HG03442 (cell line): ENCODE data around the gene DRG2.

Experiments used
- ATAC-seq: cut with Tn5 transposase; IDR thresholded peaks from one replicate; pipeline ENCODE4 v1.9.1; 2021; ENCODE audit warnings: mild to moderate bottlenecking, moderate library complexity; ENCODE audit not compliant: unreplicated experiment

DRG2 gene

GRCh38 chr17:18111330-18111971 lies 23.7 kb downstream of the DRG2 start:
- ATAC-seq = no peak

DNA sequence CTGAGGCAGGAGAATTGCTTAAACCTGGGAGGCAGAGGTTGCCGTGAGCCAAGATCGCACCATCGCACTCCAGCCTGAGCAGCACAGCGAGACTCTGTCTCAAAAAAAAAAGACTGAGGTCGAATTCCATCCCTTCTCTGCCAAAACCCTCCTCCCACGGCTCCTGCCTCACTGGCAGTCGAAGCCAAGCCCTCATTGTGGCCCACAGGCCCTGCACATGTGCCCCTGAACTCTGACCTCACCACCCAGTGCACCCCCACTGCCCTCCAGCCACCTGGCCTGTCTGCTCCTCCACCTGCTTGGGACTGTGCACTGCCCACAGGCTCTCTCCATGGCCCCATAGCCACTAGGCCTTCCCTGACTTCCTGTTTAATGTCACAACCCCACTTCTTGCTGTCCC lies 27.8 kb downstream of the DRG2 start:
- no peak for ATAC-seq

DNA sequence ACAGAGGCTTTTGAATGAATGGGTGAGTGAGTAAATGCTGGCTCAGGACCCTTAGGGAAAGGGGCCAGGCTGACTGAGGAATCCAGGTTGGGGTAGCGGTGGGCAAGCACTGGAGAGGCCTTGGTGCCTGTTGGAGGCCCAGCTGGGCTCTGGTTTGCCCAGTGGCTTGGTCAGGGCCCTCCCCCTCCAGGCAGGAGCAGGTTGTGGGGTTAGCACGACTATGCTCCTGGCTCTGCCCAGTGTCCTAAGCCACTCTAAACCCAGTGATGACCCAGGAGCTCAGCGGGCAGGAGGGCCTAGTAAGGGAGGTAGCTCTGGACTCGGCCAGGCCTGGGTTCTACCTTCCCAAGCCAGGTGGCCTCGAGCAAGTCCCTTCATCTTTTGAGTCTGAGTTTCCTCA lies 28.3 kb downstream of the DRG2 start:
- no peak for ATAC-seq

DNA sequence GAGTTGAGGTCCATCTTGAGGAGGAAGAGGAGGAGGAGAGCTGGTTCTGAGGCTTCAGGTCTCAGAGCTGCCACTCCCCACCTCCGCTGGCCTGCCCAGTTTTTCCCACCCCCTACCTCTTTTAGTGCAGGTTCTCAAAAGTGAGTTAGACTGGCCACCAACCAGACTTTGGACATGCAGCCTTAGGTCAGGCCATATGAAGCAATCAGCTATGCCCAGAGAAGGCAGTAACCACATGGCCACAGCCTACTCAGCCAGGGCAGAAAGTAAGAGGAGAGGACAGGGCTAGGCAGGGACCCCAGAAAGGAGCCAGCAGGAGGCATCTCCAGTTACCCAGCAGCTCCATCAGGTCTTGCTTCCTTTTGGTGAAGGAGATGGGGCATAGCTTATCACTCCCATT lies 29.8 kb downstream of the DRG2 start:
- ATAC-seq = no peak

DNA sequence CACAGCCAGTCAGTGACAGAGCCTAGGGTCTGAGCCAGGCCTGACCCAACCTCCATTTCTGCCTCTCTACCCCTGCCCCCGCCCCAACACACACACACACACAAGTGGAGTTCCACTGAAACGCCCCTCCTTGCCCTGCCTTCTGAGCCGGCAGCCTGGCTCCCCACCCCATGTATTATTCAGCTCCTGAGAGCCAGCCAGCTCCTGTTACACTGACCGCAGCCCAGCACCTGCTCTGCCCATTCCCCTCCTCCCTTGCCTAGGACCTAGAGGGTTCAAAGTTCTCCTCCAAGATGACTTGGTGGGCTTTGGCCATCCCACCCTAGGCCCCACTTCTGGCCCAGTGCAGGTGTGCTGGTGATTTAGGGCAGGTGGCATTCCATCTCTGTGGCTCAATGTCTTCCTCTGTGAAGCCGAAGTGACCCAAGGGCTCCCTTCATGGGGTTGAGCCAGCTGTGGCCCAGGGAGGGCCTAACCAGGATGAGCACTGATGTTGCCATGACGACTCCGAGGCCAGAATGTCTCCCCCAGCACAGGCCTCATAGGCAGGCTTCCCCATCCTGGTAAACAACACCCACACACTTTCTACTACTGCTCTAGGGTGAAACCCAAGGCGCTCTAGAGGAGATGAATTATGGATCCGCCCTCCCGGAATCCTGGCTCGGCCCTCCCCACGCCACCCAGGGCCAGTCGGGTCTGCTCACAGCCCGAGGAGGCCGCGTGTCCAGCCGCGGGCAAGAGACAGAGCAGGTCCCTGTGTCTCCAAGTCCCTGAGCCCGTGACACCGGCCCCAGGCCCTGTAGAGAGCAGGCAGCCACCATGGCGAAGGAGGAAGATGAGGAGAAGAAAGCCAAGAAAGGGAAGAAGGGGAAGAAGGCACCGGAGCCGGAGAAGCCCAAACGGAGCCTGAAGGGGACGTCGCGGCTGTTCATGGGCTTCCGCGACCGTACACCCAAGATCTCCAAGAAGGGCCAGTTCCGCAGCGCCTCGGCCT lies 30.5 kb downstream of the DRG2 start:
- no peak for ATAC-seq

DNA sequence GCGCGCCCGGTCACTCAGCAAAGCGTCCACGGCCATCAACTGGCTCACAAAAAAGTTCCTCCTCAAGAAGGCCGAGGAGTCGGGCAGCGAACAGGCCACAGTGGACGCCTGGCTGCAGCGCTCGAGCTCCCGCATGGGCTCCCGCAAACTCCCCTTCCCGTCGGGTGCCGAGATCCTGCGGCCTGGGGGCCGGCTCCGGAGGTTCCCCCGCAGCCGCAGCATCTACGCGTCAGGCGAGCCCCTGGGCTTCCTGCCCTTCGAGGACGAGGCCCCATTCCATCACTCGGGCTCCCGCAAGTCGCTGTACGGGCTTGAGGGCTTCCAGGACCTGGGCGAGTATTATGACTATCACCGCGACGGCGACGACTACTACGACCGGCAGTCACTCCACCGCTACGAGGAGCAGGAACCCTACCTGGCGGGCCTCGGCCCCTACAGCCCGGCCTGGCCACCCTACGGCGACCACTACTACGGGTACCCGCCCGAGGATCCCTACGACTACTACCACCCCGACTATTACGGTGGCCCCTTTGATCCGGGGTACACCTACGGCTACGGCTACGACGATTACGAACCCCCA lies 31.5 kb downstream of the DRG2 start:
- no peak for ATAC-seq

- no peak for ATAC-seq
These were observed 32.2 kb downstream of the DRG2 start for GRCh38 chr17:18119938-18120337.

DNA sequence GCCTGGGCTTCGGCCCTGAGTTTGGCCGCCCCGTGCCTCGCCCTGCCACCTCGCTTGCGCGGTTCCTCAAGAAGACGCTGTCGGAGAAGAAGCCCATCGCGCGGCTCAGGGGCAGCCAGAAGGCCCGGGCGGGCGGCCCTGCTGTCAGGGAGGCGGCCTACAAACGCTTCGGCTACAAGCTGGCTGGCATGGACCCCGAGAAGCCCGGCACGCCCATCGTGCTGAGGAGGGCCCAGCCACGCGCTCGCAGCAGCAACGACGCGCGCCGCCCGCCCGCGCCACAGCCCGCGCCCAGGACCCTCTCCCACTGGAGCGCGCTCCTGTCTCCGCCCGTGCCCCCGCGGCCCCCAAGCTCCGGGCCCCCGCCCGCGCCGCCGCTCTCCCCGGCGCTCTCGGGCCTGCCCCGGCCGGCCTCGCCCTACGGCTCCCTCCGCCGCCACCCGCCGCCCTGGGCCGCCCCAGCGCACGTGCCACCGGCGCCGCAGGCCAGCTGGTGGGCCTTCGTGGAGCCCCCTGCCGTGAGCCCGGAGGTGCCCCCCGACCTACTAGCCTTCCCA lies 32.8 kb downstream of the DRG2 start:
- no peak for ATAC-seq

GRCh38 chr17:18121144-18121910 lies 33.6 kb downstream of the DRG2 start:
- ATAC-seq = no peak

GRCh38 chr17:18122990-18123753 lies 35.4 kb downstream of the DRG2 start:
- ATAC-seq = no peak

DNA sequence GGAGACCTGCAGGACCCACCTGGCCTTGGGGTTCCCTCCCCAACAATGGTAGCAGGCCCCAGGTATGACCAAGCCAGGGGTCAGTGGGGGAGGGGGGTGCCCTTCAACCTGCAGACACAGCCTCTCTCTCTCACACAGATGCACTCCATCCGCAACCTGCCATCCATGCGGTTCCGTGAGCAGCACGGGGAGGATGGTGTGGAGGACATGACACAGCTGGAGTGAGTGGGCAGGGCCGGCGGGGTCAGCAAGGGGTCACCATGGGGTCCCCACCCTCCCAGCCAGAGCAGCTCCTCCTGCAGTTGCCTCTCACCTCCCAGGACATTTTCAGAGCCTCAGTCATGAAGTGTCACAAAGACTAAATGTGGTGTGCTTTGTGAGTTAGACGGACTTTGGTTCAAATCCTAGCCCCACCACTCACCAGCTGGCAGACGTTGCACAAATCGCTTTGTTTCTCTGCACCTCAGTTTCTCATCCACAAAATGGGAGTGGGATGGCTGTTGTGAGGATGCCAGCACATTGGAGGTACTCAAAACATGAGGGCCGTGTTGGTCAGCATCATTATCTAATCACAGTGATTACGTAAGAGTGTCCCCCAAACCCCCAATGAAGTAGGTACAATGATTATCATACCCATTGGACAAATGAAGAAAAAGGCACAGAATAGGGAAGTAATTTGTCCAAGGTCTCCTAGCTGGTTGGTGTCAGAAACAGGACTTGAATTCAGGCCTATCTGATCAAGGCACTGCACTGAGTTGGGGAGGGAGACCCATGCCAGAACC lies 36.8 kb downstream of the DRG2 start:
- ATAC-seq = no peak

GRCh38 chr17:18129041-18129502 lies 41.3 kb downstream of the DRG2 start:
- ATAC-seq = no peak

DNA sequence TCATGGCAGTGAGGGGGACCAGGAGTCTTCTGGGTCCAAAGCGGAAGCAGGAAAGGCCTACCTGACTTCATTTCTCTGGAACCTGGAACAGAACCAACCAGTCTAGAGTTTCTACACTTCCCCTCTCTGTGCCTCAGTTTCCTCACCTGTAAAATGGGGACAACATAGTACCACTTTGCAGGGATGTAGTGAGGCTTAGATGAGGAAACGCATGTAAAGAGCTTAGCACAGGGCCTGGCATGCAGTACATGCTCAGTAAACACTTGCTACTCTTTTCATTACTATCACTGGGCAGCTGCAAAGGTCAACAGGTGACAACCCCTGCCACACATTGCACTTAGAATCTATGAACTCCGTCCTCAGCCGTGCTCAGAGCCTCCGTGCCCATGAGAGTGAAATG lies 45.0 kb downstream of the DRG2 start:
- ATAC-seq = no peak

DNA sequence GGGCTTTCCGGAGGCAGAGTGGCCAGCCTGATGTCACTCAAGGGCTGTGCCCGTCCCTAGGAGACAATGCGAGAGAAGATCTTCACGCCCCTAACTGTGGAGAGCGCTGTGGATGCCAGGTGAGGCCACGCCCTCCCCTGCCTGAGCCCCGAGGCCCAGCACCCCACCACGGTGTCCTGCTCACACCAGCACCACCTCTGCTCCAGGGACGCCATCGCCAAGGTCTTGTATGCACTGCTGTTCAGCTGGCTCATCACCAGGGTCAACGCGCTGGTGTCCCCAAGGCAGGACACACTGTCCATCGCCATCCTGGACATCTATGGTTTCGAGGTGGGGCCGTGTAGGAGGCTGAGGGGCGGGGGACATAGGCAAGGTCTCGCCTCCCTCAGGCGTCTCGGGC lies 48.6 kb downstream of the DRG2 start:
- no peak for ATAC-seq

GRCh38 chr17:18138065-18138749 lies 50.5 kb downstream of the DRG2 start:
- no peak for ATAC-seq

DNA sequence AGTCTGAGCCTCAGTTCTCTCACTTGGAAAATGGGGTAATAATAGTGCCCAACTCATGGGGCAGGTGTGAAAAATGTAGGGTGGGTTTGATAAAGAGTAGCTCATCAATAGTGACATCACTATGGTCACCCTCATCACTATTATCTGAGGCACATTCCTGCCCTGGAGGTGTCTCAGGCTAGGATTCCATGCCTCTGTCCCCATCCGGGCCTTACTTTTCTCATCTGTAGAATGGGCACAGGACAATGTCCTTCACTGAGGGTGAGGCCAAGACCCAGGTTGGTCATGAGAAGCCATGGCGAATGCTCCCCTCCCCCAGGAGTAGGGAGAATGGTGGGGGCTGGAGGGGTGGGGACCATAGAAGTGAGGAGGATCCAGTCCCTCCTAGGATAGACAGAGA lies 51.3 kb downstream of the DRG2 start:
- ATAC-seq = no peak

DNA sequence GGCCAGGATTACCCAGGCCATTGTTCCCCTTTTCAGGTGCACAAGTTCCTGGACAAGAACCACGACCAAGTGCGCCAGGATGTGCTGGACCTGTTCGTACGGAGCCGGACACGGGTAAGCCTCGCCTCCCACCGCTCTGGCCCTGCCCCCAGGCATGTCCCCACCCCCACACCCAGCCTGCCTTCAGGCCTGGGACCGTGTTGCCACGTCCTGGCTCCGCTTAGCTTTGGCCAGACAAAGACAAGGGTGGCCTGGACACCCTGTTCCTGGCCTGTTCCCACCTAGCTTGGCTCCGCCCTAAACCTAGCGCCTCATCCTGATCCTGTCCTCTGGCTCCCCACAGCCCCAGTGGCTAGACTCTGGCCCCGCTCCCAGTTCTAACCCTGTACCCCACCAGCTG lies 51.8 kb downstream of the DRG2 start:
- ATAC-seq = no peak

DNA sequence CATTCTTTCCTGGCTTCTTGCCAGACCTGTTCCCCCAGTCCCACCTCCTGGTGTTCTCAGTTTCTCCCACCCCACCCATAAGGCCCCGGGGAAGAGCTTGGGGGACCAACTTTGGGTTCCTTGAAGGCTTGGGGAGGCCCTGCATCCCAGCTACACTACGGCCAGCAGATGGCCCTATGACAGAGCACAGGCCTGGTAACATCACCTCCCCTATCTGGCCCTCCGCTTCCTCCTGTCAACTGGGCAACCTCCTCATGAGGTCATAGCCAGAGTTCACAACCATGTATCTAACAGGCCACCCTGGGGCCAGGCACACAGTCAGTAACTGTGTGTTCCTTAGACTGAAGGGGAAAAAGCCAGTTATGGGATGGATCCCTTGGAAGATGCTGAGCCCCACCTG lies 52.2 kb downstream of the DRG2 start:
- ATAC-seq = no peak

- ATAC-seq = no peak
These were observed 52.9 kb downstream of the DRG2 start for GRCh38 chr17:18140648-18141047.
